HG03135 (cell line): ENCODE results near the gene DHRS12.

ENCODE experiments used
- ATAC-seq: cut with Tn5 transposase; IDR thresholded peaks from one replicate; pipeline ENCODE4 v1.9.1; 2021; ENCODE audit warnings: mild to moderate bottlenecking, moderate library complexity; ENCODE audit not compliant: unreplicated experiment

DHRS12 gene

DNA sequence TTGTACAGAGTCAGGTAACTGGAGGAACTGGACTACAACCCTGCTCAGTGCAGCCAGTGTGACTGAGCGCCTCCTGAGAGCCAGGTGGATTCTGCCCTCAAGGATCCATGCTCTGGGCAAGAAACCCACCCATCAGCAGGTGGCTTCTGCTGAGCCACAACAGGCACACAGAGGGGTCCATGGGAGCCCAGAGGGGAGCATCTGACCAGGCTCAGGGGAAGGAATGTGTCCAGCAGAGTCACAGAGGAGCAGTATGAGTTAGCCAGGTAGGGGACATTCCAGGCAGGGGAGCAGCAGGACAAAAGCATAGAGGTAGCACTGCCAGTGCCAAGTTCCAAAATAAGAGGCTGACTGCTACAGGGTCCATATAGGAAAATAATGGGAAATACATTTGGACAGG is 19.9 kb downstream of the DHRS12 start:
- no peak for ATAC-seq

DNA sequence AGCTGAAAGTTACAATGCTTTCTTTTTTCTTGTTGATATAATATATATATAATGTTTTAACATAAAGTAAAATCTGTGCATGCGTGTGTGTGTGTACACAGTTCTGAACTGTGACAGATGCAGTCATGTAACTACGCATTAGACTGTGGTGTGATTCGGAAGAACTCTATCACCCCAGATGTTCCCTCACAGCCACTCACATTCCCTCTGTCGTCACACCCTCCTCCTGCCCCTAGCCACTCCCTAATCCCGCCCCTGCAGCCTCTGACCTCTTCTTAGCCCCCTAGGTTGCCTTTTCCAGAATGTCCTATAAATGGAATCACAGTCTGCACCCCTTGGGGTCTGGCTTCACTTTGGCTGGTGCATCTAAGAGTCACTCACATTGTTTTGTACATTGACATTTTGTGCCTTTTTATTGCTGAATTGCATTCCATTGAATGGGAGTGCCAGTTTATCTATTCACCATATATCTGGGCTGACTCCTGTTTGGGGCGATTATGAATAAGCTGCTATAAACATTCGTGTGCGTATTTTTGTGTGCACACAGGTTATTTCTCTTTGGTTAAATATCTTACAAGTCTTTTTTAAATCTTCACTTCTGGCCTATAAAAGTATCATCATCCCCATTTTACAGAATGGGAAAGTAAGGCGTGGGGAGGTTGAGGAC is 20.4 kb downstream of the DHRS12 start:
- no peak for ATAC-seq

DNA sequence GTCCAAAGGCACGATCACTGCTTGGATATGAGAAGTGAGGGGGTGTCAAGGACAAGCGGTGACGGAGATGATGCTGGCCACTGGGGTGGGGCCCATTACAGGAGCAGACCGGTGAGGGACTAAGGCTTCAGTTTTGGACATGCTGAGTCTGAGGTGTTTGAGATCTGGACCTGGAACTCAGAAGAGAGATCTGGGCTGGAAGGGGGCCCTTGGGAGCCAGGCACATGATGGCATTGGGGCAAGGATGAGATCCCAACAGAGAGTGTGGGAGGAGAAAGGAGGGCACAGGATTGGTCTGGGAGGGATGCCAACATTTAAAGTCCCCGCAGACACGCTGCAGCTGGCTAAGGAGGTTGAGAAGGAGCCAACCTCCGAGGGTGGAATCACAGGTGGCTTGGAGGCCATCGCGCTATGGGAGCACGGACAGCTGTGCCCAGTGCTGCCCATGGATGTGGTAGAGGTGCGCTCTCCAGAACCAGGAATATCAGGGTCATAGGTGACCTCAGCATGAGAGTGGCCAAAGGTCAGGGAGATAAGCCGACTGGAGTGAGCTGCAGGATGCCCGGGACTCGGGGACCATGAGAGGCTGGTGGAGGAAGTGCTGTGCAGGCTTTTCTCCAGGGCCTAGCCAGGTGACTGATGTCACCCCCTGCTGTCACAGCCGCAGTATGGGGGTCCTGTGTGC is 21.8 kb downstream of the DHRS12 start:
- ATAC-seq, result no peak

DNA sequence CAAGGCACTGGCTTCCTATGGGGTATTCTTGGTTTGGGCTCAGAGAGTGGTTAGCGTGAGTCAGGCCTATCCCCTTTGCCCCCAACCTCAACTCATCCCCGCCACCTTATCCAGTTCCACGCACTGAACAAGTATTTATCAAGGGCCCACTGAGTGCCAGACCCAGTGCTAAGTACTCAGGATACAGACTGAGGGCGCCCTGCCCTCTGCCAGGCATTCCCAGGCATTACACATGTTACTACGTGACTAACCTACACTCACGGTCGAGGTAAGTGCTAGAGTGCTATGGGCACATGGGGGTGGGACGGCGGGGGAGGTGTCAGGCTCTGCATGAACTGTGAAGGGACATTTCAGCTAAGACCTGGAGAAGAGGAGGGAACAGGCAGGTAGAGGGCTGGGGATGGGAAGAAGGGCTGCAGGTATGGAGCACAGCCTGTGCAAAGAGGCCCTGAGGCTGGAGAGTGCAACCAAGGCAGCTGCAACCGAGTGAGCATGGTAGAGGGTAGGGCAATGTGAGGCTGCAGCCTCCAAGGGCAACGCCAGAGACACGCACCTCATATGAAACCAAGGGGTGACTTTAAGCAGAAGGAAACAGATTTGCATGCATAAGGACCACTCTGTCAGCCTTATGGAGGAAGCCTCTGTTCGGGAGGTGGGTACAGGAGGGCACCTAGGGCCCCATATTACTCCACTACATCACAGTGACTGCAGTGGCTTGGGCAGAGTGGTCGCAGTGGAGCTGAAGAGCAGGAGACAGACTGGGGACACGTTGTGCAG is 22.5 kb downstream of the DHRS12 start:
- no peak for ATAC-seq

DNA sequence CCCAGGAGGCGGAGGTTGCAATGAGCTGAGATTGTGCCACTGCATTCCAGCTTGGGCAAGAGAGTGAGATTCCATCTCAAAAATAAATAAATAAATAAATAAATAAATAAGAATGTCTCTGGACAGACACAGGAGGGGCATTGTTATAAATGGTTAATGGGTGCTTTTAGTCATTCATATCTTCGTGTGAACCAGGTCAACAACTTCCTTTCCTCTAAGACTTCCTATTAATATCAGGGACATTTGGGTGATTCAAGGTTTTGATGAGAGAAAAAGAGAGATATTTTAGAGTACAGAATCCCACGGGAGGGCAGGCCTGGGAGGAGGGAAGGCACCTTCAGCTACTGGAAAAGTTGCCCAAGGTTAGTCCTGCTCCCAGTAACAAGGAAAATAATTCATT is 23.9 kb downstream of the DHRS12 start:
- ATAC-seq, result no peak

DNA sequence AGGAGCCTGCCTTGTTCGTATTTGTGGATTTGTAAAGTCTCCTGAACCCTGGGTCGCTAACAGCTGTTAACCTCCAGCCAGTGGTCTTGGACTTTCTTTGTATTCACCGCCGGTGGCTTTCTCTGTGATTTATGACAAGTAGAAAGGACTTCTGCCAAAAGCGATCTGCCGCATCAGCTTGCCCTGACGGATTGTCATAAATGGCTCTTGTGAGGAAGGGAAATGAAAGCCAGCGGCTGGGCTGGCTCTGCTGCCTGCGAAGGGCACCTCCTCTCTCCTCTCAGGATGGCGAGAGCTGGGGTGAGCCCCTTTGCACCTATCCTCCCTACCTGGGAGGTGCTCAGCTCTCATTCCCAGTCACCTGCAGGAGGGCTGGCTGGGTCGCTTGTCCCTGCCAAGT is 25.6 kb downstream of the DHRS12 start:
- no peak for ATAC-seq

DNA sequence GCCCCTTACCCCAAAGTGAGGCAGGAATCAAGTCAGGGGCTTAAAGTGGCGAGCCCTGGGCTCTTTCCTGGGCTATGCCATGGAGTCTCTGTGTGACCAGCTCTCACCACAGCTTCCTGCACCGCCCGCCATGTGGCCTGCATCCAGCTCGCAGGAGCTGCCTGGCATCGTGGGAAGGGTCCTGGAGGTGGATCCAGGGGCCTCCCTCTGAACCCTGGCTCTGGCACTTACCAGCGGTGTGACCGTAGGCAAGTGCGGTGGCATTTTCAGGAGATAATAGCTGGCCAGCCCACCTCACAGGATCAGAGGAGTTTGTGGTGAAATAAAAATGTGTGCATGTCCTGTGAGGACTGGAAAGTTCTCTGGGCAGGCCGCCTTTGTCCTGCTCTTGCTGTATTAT is 26.0 kb downstream of the DHRS12 start:
- no peak for ATAC-seq

DNA sequence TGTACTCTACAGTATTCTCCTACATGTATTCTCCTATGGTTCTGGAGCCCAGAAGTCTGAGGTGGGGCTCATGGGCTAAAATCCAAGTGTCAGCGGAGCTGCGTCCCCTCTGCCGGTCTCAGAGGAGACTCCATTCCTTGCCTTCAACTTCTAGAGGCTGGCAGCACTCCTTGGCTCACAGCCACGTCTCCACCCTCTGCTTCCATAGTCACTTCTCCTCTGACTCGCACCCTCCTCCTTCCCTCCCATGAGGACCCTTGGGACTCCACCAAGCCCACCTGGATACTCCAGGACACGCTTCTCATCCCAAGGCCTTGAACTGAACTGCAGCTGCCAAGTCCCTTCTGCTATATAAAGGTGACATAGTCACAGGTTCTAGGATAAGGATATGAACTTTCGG is 27.8 kb downstream of the DHRS12 start:
- no peak for ATAC-seq

DNA sequence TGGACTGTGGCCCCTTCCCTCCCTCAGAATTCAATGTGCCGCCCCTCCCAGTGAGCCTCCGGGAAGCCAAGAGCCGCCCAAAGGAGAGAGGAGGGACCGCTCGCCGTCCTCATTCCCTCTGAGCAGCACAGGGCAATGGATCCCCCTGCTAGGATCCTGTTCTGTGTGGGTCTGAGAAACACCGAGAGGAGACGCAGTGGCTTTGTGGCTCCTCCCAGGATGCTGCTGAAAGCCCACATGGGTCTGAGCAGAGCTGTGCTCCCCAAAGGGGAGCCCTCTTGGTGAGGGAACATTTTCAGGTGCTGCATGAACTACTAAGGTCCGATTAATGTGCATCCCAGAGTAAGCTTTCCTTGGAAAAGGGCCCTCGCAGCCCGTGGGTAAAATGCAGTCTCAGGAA is 30.4 kb downstream of the DHRS12 start:
- ATAC-seq, result no peak

DNA sequence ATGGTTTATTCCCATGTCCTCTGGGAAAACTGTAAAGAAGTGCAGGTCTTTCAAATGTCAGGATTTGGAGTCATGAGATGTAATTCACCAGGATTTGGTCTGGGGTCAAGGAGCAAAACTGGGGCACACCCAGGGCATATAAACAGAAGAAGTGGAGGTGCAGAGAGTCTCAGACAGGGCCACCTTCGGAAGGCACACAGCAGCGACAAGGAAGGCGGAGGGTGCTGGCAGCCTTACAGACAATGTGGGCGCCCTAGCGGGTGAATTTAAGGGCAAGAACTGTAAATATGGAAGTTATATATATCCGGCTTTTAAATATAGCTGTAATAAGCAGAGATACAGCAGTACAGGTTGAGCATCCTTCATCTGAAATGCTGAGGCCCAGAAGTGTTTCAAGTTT is 31.2 kb downstream of the DHRS12 start:
- no peak for ATAC-seq

DNA sequence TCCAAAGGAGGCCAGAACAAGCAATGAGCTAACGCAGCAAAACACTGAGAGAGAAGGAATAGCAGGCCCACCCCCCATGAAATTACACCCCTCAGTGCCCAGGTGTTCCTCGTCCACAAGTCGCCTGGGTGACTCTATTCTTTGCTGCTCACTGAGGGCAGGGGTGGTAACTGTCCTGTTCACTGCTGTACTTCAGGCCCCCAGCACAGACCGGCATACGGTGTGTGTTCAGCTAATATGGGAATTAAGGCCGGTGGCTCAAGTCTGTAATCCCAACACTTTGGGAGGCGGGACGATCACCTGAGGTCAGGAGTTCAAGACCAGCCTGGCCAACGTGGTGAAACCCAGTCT is 31.9 kb downstream of the DHRS12 start:
- ATAC-seq, result no peak

DNA sequence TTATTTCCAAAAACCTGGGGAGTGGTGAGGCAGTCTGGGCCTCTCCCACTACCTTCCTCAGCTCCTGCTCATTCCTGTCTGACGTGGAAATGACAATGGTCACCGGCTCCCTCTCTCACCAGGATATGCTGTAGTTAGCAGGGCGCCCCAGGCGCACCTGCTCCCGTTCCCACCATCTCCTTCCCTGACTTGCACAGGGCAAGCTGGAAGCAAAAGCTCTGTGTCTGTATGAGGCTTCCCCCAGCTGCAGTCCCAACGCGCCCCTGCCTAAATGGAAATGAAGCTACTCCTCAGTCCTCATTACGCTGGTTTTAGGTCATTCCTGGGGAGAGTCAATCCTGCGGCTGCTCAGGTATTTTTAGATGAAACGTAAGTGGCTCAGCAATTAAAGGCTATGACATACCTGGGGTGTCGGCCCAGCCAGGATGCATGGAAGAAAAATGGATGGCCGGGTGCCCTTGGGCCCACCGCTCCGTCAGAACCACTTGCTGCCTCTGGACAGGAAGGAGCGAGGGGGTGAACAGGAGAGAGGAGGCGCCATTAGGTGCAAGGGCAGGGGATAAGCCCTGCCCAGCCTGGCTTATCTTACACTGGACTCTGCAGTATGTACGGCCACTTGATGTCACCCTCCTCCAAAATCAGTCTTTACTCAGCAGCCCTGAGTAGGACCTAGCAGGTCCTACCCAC is 32.4 kb downstream of the DHRS12 start:
- ATAC-seq, result no peak

DNA sequence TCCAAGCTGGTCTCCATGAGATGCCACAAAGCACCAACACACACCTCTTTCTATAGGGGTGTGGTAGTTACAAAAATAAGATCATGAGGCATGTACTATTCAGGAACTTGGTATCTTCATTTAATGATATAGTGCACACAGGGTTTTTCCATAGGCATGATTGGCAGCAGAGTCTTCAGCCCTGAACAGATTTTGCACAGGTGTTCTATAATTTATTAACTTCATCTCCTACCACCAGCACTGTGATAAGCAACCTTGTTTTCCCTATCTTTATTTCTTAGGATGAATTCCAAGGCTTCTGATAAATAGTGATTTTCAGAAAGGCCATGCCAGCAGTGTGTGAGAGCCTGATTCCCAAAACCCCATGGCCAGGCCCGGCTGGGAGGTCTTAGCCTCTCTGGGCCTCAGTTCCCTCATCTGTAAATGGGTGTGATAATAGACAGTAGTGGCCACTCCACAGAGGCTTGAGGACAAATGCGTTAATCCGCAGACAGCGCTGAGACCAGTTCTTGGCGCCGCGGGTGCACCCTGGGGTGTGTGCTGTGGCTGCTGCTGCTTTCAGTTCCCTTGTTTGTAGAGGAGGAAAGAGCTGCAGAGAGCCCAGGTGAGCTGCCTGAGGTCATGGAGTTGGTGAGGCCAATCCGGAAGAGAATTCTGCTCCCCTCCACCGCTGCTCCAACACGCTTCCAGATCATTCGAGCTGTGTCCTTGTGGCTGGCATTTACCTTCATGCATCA is 33.1 kb downstream of the DHRS12 start:
- ATAC-seq, result no peak

DNA sequence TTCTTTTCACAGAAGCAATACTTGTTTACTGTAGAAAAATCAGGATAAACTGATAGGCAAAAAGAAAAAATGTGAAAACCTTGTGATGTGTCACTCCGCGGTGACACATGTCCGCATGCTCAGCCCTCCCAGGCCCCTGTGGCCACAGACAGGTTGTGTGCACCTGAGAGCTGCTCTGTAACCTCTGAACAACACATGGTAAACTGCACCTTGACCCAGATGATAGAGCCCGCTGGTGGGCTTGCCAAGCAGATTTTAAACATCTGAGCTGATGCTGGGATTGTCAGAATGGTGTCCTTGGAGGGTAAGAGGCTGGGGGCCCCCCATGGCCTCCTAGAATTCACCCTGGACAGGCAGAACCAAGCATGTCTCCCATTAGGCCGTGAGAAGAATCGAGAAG is 33.8 kb downstream of the DHRS12 start:
- ATAC-seq, result no peak

DNA sequence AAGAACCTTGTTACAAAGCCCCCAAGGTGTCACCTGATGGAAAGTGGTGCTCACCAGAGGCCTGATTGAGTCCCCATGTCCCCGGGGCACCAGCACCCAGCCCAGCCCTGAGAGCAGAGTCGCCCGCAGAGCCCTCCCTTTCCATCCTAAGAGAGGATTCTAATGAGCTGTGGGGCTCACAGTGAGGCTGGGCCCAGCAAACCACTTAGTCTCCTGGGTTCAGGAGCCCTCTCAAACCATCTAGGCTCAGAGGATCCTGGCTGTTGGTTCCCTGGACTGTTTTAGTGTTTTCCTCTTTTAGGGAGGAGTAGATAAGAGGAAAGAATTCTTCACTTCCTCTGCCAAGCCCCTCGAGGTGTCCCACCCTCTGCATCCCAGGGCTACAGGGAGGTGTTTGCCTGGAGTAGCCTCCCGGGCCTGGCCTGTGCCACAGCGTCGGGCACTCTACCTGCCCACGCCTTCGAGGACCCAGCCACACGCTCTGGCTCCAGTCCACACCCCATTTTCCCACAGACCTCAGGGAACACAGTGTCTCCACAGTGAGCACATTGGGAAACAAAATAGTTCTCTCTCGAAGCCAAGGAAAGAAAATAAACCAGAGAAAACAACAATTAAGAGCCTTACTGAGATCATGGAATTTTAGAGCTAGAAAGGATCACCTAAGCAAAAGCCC is 34.4 kb downstream of the DHRS12 start:
- ATAC-seq, result no peak

DNA sequence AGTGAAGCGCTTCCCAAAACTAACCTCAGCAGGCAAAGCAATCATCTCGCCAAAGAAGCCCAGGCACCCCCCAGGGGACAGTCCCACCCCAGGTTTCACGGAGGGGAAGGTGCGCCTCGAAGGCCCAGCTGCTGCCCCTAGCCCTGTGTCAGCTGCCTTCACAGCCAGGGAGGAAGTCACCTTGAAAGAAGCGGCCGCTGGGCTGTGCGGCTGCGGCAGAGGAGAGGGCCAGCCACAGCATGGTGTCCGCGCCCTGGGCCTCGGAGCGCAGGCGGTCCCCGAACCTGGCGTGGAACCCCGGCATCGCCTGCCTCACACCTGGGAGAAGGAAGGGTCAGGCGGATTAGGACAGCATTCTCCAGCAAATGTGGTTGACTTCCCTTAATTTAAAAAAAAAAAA is 35.0 kb downstream of the DHRS12 start:
- ATAC-seq, result no peak

DNA sequence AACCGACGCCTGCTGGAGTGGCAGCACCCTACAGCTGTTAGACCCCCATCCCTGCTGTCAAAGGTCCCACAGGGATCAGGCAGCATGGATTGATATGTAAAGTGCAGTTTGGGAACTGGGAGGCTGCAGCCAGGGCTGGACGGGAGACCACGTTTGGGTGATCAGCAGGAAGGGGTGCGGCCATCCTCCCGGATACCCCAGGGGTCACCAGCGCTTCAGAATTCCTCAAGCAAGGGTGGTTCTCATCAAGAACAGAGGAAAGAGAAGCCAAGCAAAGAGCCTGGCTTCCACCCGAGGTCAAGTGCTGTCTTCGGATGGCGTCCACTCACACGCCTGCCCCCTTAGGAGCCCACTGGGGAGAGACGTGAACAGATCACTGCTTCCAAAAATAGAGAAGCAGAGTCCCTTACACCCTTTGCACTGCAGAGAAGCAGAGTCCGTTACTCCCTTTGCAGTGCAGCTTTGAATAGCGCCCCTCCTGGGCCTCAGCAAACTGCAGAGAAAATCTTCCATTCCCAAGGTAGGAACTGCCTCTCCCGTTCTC is 35.5 kb downstream of the DHRS12 start:
- ATAC-seq, result no peak

DNA sequence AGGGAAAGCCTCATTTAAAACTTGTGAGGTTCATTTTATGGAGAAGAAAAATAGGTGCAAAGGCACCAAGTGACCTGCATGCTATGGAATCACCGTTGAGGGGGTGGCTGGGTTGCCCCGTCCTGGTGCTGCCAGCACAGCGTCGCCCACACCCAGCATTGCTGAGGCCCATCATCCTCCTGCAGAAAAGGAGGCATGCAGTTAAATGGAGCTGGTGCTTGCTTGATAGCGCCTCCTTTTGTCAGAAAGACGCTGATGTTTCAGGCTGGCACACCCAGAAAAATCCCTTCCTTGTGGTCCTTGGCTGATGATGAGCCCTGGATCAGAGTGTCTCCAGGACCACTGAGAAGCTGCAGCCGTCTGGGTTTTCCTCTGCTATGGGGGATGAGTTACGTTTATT is 36.9 kb downstream of the DHRS12 start:
- ATAC-seq, result no peak

DNA sequence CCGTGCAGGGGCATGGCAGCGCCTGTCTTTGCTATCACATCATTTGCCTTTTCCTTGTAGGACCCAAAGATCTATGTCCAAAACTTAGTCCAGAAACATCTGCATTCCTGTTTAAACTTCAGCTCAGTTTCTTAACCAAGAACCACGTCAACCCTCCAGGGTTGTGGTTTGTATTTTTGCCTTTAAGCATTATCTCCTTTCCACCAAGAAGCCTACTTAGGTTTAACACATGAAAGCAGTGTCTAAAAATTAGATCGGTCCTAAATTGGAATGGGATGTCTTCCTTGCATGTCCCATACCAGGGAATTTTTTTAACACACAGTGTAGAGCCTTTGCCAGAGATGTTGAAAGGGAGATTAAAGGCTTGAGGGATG is 38.8 kb downstream of the DHRS12 start:
- ATAC-seq, result no peak
